Glomerular endothelial cell (primary cell): ENCODE data around the gene SCFD2. TPM values are rescaled to one million over a fixed set of nuclear protein-coding genes. Genes with fewer than 3 reads are reported as not detected.
A peak's percentile ranks its signal among the peaks of the same experiment; 100 is the strongest.

Experiments used
- DNase-seq: peaks from one replicate; pipeline ENCODE4 v3.0.0-alpha.2; 2011; ENCODE audit warnings: low read depth, low spot score; ENCODE audit errors: extremely low read depth
- total RNA-seq: library from RNA; depleted of rRNA; stranded (reverse); fragments of >200 nt; gene quantifications from 2 replicates; pipeline ENCODE4 v1.2.3, GENCODE V29; 2015

The SCFD2 gene
- total RNA-seq, 1 donor from 2014 or later: 14.4 TPM

GRCh38 chr4:52911684-52912294, 454.1 kb downstream of the SCFD2 start:
- DNase-seq: peak; percentile 56

GRCh38 chr4:52910115-52910514, 455.7 kb downstream of the SCFD2 start:
- no peak for DNase-seq

DNA sequence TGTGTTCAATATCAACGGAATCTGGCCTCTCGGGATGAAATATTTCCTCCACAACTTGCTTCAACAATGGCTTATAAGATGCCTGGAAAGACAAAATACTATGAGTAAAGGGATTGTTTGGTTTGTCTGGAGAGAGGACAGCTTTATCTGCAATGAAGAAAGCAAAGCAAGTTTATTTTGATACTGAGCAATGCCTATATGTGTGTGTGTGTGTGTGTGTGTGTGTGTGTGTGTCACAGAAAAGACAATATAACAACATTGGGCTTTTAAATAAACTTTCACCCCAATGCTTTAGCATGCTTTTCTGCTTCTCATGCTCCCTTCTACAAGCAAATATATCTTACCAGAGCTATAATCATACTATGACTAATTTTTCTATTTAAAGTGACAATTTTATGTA, 458.4 kb downstream of the SCFD2 start:
- DNase-seq: no peak

GRCh38 chr4:52904421-52904820, 461.4 kb downstream of the SCFD2 start:
- DNase-seq: no peak

GRCh38 chr4:52903273-52903672, 462.6 kb downstream of the SCFD2 start:
- DNase-seq: no peak

GRCh38 chr4:52894443-52894842, 471.4 kb downstream of the SCFD2 start:
- no peak for DNase-seq

DNA sequence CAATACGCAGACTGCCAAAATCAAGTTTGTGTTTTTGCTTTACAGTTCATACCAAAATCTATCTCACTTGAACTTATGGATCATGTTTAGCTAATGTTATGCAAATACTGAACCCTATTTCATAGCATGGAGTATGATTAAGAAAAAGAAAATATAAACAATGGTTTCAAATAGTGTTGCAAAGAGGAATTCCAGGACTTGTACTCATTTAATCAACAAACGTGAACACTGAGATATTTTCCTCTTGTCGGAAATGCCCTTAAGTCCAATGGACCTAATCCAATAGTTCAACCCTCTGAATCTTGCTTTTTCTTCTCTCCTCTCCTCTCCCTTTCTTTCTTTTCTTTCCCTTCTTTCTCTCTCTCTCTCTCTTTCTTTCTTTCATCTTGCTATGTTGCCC, 473.0 kb downstream of the SCFD2 start:
- DNase-seq: no peak

GRCh38 chr4:52891743-52892142, 474.1 kb downstream of the SCFD2 start:
- DNase-seq: no peak

GRCh38 chr4:52890521-52890791, 475.4 kb downstream of the SCFD2 start:
- no peak for DNase-seq

- no peak for DNase-seq
These were observed 475.9 kb downstream of the SCFD2 start for GRCh38 chr4:52889778-52890520.

DNA sequence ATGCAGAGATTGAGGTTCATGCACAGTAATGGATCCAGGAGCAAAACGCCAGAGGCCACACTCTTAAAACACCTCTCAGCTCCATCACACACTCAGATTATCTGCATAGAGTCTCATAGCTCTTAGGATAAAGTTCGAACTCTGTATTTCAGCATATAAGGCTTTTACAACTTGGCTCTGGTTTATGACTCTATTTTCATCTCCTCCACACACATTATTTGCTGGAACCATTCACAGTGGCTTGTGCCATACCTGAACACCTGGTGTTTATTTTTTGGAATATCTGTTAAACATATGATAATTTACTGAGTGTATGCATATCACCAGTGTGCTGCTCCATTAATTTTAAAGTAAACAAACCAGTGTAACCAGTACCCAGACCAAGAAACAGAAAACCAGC, 476.5 kb downstream of the SCFD2 start:
- no peak for DNase-seq

DNA sequence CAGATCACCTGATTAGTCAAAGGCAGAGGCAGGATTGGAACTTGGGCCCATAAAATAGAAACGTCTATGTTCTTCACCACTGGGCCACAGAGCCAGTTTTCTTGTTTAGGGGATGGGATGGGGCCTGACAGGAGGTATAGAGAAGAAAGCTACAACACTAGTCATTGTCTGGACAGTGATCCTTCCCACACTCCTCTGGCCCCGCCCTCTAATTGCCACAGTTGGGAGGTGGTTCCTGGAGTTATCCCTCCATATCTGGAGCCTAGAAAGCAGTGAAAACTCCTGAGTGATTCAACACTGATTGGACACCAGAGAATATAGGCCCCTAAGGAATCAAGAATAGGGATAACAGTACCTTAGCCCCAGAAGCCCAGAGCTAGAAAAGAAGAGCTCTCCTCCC, 480.9 kb downstream of the SCFD2 start:
- no peak for DNase-seq

DNA sequence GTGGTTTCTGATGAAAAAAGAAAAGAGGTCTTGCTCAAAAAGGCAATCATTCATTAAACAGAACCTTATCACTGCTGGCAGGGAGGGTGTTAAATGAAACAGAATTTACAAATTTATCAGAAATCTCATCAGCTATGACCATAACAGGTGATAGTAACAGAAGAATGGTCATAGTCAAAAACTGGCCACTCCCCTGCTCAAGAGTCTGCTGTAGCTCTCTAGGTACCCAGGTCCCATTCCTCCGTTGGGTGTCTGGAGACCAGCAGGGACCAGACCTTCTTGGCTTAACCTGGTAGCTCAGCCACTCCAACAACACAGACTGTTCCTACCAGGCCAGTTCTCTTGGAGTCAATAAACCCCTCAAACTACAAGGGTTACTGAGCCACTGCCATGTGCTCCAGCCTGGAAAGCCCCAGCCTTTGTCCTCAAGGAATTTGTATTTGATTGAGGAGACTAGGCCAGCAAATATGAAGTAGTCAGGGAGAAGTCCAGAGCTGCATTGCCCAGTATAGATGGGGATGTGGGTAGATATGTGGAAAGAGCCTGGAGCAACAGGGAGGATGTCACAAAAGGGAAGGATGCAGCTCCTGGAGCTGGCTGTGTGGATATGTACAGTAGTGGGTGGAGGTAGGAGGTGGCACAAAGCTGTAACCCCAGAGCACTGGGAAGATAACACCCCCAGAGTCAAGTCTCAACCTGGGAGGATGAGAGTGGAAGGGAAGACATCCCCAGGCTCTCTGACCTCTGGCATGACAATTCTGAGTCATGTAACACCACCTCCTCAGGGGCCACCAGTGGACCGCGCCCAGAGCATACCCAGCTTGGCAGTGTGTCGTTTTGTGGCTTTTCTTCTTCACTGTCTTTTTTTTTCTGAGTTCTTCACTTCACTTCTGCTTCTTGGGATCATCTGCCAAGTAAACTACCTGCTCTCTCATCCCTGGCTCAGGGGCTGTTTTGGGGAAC, 481.9 kb downstream of the SCFD2 start:
- DNase-seq: no peak

DNA sequence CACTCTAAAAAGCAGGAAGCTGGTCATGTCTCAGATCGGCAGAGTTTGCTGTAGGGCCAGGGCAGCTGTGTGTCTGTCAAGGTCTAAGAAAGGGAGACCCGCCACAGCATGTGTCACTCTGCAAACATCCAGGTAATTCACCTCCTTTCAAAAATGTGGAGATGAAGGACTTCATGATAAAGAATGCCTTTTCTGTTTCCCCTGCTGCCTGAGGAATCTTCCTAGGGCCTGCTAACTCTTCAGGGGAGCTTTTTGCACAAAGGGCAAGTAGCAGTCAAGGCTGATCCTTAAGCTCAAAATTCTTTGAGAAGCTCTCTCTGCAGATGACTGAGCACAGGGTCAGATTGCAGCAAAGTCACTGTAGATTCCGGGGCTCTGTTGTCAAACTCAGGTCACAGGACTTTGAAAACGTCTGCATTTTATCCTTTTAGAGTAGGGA, 482.7 kb downstream of the SCFD2 start:
- no peak for DNase-seq

- no peak for DNase-seq
These were observed 484.9 kb downstream of the SCFD2 start for GRCh38 chr4:52880994-52881393.

GRCh38 chr4:52879471-52879870, 486.4 kb downstream of the SCFD2 start:
- no peak for DNase-seq

DNA sequence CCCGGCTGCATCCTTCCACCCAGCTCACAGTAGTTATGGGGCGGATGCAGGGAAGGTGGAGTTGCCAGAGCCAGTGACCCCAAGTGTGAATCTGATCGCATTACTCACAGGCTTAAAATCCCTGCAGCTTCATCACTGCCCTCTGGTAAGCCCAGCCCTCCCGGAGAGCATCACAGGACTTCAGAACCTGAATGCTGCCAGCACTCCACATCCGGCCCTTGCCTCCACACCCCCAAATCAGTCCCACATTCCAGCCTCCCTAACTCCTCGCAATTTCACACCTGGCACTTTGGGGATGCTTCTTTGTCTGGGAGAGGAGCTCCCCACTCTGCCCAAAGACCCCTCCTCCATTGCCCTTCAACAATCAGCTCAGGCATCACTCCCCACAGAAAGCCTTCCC, 488.2 kb downstream of the SCFD2 start:
- DNase-seq: no peak

- DNase-seq: no peak
These were observed 488.8 kb downstream of the SCFD2 start for GRCh38 chr4:52877036-52877435.

GRCh38 chr4:52876069-52876468, 489.8 kb downstream of the SCFD2 start:
- DNase-seq: no peak

- DNase-seq: no peak
These were observed 490.9 kb downstream of the SCFD2 start for GRCh38 chr4:52874948-52875347.

DNA sequence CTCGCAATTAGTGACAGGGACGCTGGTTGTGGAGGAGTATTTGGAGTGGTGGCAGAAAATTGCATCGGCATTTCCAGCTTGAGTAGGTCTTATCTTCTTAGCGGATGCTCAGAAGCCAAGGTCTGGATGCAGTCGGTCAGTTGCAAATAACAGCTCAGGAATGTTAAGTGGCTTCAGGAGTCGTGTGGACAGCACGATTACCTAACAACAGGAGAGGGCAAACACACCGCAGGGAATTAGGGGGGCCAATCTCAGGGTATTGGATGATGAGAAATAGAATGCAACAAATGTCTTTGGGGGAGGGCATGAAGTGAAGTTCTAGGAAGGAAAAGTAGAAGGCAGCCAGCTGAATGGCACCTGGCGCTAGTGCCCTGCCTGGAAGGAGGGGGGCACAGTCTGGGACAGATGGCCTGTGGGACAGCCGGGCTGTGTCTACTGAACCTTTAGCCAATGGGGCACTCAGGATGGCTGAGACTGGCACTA, 492.0 kb downstream of the SCFD2 start:
- DNase-seq: no peak

DNA sequence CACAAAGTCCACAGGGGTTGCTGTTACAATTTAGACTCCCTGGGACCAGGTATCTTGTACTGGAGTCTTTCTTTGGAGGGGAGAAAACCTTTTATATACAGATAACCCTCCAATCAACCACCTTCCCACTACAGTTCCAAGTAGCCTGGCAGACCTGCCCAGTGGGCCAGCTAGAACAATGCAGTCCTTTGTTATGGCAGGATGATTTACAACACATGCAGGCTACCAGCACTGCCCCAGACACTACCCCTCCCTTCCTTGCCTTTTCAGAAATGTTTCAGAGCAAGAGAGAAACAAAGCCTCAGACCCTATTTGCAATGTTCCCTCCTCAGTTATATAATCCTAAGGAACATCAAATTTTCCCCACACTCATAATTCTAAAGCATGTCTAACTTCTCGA, 492.7 kb downstream of the SCFD2 start:
- DNase-seq: no peak
